ENCODE measurements around the gene IQSEC1.

DNA sequence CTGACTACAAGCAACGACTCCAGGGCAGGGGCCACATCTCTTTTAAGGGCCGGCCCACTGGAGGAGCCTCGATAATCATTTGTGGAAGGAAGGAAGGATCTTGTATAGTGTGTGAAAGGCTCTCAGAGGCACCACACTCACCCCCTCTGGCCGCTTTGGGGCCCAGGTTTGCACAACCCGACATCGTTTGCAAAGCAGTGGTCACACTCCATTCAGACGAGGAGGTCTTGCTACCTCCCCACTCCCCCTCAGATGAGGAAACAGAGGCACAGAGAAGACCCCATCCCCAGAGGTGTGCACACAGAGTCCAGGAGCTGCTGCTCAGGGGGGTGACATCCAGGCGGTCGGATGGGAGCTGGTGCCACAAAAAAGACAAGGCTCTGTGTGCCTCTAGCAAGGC is 29.6 kb downstream of the IQSEC1 start:
- TF ChIP-seq, protein P1, sequence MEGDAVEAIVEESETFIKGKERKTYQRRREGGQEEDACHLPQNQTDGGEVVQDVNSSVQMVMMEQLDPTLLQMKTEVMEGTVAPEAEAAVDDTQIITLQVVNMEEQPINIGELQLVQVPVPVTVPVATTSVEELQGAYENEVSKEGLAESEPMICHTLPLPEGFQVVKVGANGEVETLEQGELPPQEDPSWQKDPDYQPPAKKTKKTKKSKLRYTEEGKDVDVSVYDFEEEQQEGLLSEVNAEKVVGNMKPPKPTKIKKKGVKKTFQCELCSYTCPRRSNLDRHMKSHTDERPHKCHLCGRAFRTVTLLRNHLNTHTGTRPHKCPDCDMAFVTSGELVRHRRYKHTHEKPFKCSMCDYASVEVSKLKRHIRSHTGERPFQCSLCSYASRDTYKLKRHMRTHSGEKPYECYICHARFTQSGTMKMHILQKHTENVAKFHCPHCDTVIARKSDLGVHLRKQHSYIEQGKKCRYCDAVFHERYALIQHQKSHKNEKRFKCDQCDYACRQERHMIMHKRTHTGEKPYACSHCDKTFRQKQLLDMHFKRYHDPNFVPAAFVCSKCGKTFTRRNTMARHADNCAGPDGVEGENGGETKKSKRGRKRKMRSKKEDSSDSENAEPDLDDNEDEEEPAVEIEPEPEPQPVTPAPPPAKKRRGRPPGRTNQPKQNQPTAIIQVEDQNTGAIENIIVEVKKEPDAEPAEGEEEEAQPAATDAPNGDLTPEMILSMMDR (IDR thresholded peaks at IDR 0.05): no peak
- no peak for TF ChIP-seq POLR2A (IDR thresholded peaks at IDR 0.05)

Measured in Peyer's patch (tissue), 4 donors.